HepG2 (cell line): ENCODE results near the gene CA7. TPM values are rescaled to one million over a fixed set of nuclear protein-coding genes. Genes with fewer than 3 reads are reported as not detected.

Experiments
- ARNTL ChIP-seq: sonication (generic); formaldehyde crosslinking; IDR thresholded peaks from 2 replicates; pipeline ENCODE4 v1.4.0; 2020; ENCODE audit warnings: mild to moderate bottlenecking, missing genetic modification reagents
- ATM ChIP-seq: fragments of 450-650 bp; IDR thresholded peaks from 2 replicates; pipeline ENCODE4 v1.7.1; 2017; ENCODE audit warnings: mild to moderate bottlenecking, borderline replicate concordance
- GABPB1 ChIP-seq: IDR thresholded peaks from 2 replicates; pipeline ENCODE4 v1.6.1; 2016; ENCODE audit warnings: mild to moderate bottlenecking, missing genetic modification reagents, moderate library complexity, missing compliant biosample characterization
- GATAD1 ChIP-seq: IDR thresholded peaks from 2 replicates; pipeline ENCODE4 v1.6.1; 2016; ENCODE audit warnings: missing genetic modification reagents, missing compliant biosample characterization
- KAT2B ChIP-seq: fragments of 150-350 bp; IDR thresholded peaks from 2 replicates; pipeline ENCODE4 v1.6.1; 2014; ENCODE audit warnings: low read depth, low read length, borderline replicate concordance
- MIXL1 ChIP-seq: IDR thresholded peaks from 2 replicates; pipeline ENCODE4 v1.6.1; 2016
- MZF1 ChIP-seq: sonication (generic); formaldehyde crosslinking; IDR thresholded peaks from 2 replicates; pipeline ENCODE4 v1.8.1; 2023; ENCODE audit warnings: mild to moderate bottlenecking, missing genetic modification reagents, borderline replicate concordance
- NFIC ChIP-seq: IDR thresholded peaks from 2 replicates; pipeline ENCODE4 v1.6.1; 2012; ENCODE audit warnings: mild to moderate bottlenecking, low read length, inconsistent platforms
- NR2C2 ChIP-seq: sonication (generic); formaldehyde crosslinking; IDR thresholded peaks from 2 replicates; pipeline ENCODE4 v1.4.0; 2020; ENCODE audit warnings: missing genetic modification reagents, mild to moderate bottlenecking, moderate library complexity, borderline replicate concordance
- SIX1 ChIP-seq: sonication (generic); formaldehyde crosslinking; IDR thresholded peaks from 2 replicates; pipeline ENCODE4 v1.4.0; 2020; ENCODE audit warnings: missing genetic modification reagents, borderline replicate concordance
- SOX5 ChIP-seq: IDR thresholded peaks from 2 replicates; pipeline ENCODE4 v1.6.1; 2016; ENCODE audit warnings: borderline replicate concordance
- SSRP1 ChIP-seq: IDR thresholded peaks from 2 replicates; pipeline ENCODE4 v1.6.1; 2016; ENCODE audit warnings: control low read depth
- XRCC5 ChIP-seq: fragments of 200-400 bp; formaldehyde crosslinking; optimal IDR thresholded peaks from 2 replicates; pipeline ENCODE3; 2017; ENCODE audit warnings: mild to moderate bottlenecking, low read length
- ZFAT ChIP-seq: sonication (generic); formaldehyde crosslinking; conservative IDR thresholded peaks from 2 replicates; pipeline ENCODE4 v1.8.1; 2023; ENCODE audit warnings: missing genetic modification reagents, inconsistent platforms
- ZNF124 ChIP-seq: sonication (generic); formaldehyde crosslinking; IDR thresholded peaks from 2 replicates; pipeline ENCODE4 v1.4.0; 2020; ENCODE audit warnings: missing genetic modification reagents
- ZNF180 ChIP-seq: sonication (generic); formaldehyde crosslinking; IDR thresholded peaks from 2 replicates; pipeline ENCODE4 v1.4.0; 2020; ENCODE audit warnings: low read depth, missing genetic modification reagents, borderline replicate concordance
- ZNF790 ChIP-seq: sonication (generic); formaldehyde crosslinking; IDR thresholded peaks from 2 replicates; pipeline ENCODE4 v1.8.0; 2022; ENCODE audit warnings: missing genetic modification reagents, mild to moderate bottlenecking, borderline replicate concordance
- polyA plus RNA-seq, 8 experiments: library from polyadenylated mRNA; depleted of rRNA in 3 of 8; stranded (reverse) in 7 of 8; unstranded in 1 of 8; fragments of >200 nt; fragmentation: Illumina TruSeq in 4 of 8; extraction: Trizol in 4 of 8; gene quantifications; 2 replicates each; pipeline versions ENCODE4 v1.2.1 to v1.2.3, GENCODE V29; 2011 to 2016; ENCODE audit warnings: low read depth in 4 of 8, missing spikeins in 1 of 8, mixed read lengths in 1 of 8; ENCODE audit not compliant: insufficient read depth in 1 of 8
- total RNA-seq, 5 experiments: library from RNA; depleted of rRNA; stranded (reverse); fragments of >200 nt; fragmentation: Illumina TruSeq; extraction: Trizol; gene quantifications; 2 replicates each; pipeline ENCODE4 v1.2.3, GENCODE V29; 2016; ENCODE audit warnings: low read depth in 1 of 5
- TF ChIP-seq, protein P1 (sequence below): sonication (generic); formaldehyde crosslinking; conservative IDR thresholded peaks from 2 replicates; pipeline ENCODE4 v1.8.0; 2022; ENCODE audit warnings: mild to moderate bottlenecking, moderate library complexity, missing genetic modification reagents
- TF ChIP-seq, protein P2 (sequence below): sonication (generic); formaldehyde crosslinking; IDR thresholded peaks from 2 replicates; pipeline ENCODE4 v1.8.0; 2022; ENCODE audit warnings: missing genetic modification reagents, mild to moderate bottlenecking, inconsistent platforms, borderline replicate concordance
- TF ChIP-seq, protein P3 (sequence below): sonication (generic); formaldehyde crosslinking; IDR thresholded peaks from 2 replicates; pipeline ENCODE4 v1.8.1; 2023; ENCODE audit warnings: mild to moderate bottlenecking, missing genetic modification reagents, borderline replicate concordance
- TF ChIP-seq, protein P4 (sequence below): fragments of 450-650 bp; IDR thresholded peaks from 2 replicates; pipeline ENCODE4 v1.6.1; 2016
- TF ChIP-seq, protein P5 (sequence below): sonication (generic); formaldehyde crosslinking; IDR thresholded peaks from 2 replicates; pipeline ENCODE4 v1.5.0; 2020; ENCODE audit warnings: mild to moderate bottlenecking, missing genetic modification reagents

Gene CA7
- total and polyA plus RNA-seq, 2 of the 13 experiments (the other 11 are each of a cell fraction or from before 2014, with no cell fraction given): not detected

DNA sequence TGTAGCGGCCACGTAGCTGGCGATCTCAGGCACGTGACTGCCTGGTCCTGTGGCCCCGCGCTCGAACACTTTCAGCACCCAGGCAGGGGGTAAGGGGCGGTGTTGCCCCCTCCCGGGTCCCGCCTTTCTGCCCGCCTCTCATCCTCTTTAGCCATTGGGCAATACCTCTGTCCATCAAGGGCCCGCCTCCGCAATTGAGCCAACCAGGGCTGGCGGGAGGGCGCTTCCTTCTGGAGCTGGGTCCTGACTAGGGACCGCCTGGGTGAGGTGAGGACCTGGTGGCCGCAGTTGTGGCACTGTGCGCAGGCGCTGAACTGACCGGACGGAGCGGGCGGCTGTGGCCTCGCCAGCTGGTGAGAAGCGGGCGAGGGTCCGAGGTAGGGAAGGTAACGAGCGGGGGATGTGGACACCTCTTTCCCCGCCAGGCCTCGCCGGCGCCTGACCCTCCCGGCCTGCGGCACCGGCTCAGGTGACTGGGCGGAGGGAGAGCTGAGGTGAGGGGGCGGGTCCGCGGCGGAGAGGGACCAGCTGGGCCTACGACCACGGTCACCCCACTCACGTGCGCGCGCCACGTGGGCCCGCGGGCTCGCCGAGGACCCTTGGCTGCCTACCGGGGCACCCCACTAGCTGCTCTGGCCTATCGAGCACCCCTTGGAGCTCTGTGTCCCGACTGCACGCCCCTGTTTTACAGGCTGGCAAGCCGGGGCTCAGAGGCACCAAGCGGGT is 36.2 kb downstream of the CA7 start, which contains the start of gene PDP2 (continued):
- TF ChIP-seq, protein P1, sequence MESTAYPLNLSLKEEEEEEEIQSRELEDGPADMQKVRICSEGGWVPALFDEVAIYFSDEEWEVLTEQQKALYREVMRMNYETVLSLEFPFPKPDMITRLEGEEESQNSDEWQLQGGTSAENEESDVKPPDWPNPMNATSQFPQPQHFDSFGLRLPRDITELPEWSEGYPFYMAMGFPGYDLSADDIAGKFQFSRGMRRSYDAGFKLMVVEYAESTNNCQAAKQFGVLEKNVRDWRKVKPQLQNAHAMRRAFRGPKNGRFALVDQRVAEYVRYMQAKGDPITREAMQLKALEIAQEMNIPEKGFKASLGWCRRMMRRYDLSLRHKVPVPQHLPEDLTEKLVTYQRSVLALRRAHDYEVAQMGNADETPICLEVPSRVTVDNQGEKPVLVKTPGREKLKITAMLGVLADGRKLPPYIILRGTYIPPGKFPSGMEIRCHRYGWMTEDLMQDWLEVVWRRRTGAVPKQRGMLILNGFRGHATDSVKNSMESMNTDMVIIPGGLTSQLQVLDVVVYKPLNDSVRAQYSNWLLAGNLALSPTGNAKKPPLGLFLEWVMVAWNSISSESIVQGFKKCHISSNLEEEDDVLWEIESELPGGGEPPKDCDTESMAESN: peak; percentile 92; the same call in 1 of the 2 replicates
- TF ChIP-seq SSRP1 (CRISPR knock-in tag) (peak; percentile 73; the same call in 1 of the 2 replicates), ZNF790 (CRISPR knock-in tag) (peak; percentile 90; the same call in 1 of the 2 replicates), ZFAT (peak; percentile 85; the same call in 1 of the 2 replicates), MIXL1 (CRISPR knock-in tag) (peak; percentile 76; the same call in 1 of the 2 replicates), MZF1 (CRISPR knock-in tag) (no peak), SIX1 (CRISPR knock-in tag) (peak; percentile 37; the same call in 1 of the 2 replicates), ATM (no peak), ARNTL (peak; percentile 99), GATAD1 (CRISPR knock-in tag) (no peak; the same call in 1 of the 2 replicates), NFIC (no peak), ZNF180 (CRISPR knock-in tag) (0 out of 2 replicates have a peak, but pooled peaks have one; percentile 7), NR2C2 (CRISPR knock-in tag) (peak; percentile 68), SOX5 (CRISPR knock-in tag) (no peak), XRCC5 (peak; percentile 61), KAT2B (no peak), GABPB1 (CRISPR knock-in tag) (peak; percentile 88), ZNF124 (CRISPR knock-in tag) (0 out of 2 replicates have a peak, but pooled peaks have one; percentile 71)
- TF ChIP-seq, protein P2, sequence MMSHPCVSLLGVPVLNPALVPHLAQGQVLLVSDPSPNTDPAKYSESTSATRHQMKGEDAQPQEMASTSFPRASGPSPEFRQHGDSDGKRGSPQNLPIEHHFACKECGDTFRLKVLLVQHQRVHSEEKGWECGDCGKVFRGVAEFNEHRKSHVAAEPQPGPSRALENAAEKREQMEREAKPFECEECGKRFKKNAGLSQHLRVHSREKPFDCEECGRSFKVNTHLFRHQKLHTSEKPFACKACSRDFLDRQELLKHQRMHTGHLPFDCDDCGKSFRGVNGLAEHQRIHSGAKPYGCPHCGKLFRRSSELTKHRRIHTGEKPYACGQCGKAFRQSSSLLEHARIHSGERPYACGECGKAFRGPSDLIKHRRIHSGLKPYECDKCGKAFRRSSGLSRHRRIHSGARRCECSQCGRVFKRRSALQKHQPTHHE (CRISPR knock-in tag): peak; percentile 98; the same call in 1 of the 2 replicates
- TF ChIP-seq, protein P3, sequence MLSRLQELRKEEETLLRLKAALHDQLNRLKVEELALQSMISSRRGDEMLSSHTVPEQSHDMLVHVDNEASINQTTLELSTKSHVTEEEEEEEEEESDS (CRISPR knock-in tag): no peak
- TF ChIP-seq, protein P4, sequence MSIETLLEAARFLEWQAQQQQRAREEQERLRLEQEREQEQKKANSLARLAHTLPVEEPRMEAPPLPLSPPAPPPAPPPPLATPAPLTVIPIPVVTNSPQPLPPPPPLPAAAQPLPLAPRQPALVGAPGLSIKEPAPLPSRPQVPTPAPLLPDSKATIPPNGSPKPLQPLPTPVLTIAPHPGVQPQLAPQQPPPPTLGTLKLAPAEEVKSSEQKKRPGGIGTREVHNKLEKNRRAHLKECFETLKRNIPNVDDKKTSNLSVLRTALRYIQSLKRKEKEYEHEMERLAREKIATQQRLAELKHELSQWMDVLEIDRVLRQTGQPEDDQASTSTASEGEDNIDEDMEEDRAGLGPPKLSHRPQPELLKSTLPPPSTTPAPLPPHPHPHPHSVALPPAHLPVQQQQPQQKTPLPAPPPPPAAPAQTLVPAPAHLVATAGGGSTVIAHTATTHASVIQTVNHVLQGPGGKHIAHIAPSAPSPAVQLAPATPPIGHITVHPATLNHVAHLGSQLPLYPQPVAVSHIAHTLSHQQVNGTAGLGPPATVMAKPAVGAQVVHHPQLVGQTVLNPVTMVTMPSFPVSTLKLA: peak; percentile 30
- TF ChIP-seq, protein P5, sequence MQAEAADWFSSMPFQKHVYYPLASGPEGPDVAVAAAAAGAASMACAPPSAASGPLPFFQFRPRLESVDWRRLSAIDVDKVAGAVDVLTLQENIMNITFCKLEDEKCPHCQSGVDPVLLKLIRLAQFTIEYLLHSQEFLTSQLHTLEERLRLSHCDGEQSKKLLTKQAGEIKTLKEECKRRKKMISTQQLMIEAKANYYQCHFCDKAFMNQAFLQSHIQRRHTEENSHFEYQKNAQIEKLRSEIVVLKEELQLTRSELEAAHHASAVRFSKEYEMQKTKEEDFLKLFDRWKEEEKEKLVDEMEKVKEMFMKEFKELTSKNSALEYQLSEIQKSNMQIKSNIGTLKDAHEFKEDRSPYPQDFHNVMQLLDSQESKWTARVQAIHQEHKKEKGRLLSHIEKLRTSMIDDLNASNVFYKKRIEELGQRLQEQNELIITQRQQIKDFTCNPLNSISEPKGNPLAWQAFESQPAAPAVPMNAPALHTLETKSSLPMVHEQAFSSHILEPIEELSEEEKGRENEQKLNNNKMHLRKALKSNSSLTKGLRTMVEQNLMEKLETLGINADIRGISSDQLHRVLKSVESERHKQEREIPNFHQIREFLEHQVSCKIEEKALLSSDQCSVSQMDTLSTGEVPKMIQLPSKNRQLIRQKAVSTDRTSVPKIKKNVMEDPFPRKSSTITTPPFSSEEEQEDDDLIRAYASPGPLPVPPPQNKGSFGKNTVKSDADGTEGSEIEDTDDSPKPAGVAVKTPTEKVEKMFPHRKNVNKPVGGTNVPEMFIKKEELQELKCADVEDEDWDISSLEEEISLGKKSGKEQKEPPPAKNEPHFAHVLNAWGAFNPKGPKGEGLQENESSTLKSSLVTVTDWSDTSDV (CRISPR knock-in tag): peak; percentile 96
